CD4-positive, alpha-beta memory T cell (primary cell): ENCODE data around the gene BAG3. TPM values are rescaled to one million over a fixed set of nuclear protein-coding genes. Genes with fewer than 3 reads are reported as not detected.
A peak's percentile ranks its signal among the peaks of the same experiment; 100 is the strongest.

ENCODE experiments used
- CTCF ChIA-PET: fragments of 350-600 bp; sonication (Branson Sonifier 250); formaldehyde crosslinking; loops from one replicate; lab custom pipeline; 2021; ENCODE audit warnings: inconsistent platforms; ENCODE audit not compliant: partially characterized antibody; lab: Charles Lee
- POLR2A ChIA-PET: fragments of 350-600 bp; sonication (Branson Sonifier 250); formaldehyde crosslinking; loops from one replicate; lab custom pipeline; 2021; ENCODE audit not compliant: partially characterized antibody; lab: Charles Lee
- DNase-seq, 5 donors: peaks; one replicate each; pipeline versions ENCODE4 v3.0.0 to v3.0.0-alpha.2; 2020 to 2022; ENCODE audit warnings: mixed read lengths in 1 of 5
- H3K27ac ChIP-seq: one replicate; pipeline ENCODE4 v1.7.0; 2013; ENCODE audit warnings: low read depth, low read length
- H3K27me3 ChIP-seq: 2 replicates; pipeline ENCODE4 v1.7.0; 2013; ENCODE audit warnings: mild to moderate bottlenecking, low read length, moderate library complexity; ENCODE audit not compliant: insufficient read depth
- H3K36me3 ChIP-seq: 2 replicates; pipeline ENCODE4 v1.7.0; 2013; ENCODE audit warnings: mild to moderate bottlenecking, low read length, moderate library complexity; ENCODE audit not compliant: insufficient read depth
- H3K4me1 ChIP-seq: 2 replicates; pipeline ENCODE4 v1.7.0; 2013; ENCODE audit warnings: mild to moderate bottlenecking, low read length, moderate library complexity; ENCODE audit not compliant: insufficient read depth
- H3K4me3 ChIP-seq, 2 donors: one replicate each; pipeline ENCODE4 v1.7.0; 2013; ENCODE audit warnings: low read length in 2 of 2, mild to moderate bottlenecking in 1 of 2
- H3K9me3 ChIP-seq, 2 donors: one replicate each; pipeline ENCODE4 v1.7.0; 2013; ENCODE audit warnings: low read length in 2 of 2, control low read depth in 1 of 2; ENCODE audit not compliant: control insufficient read depth in 1 of 2
- H3K27ac Mint-ChIP-seq, 7 donors: one replicate each; pipeline ENCODE4 v1.8.0; 2020 to 2021; ENCODE audit warnings: mixed read lengths in 7 of 7, mild to moderate bottlenecking in 6 of 7, inconsistent platforms in 3 of 7, moderate library complexity in 3 of 7
- H3K27me3 Mint-ChIP-seq, 2 donors: one replicate each; pipeline ENCODE4 v1.8.0; 2020 to 2021; ENCODE audit warnings: mixed read lengths in 2 of 2
- H3K36me3 Mint-ChIP-seq, 2 donors: one replicate each; pipeline ENCODE4 v1.8.0; 2020 to 2021; ENCODE audit warnings: mixed read lengths in 2 of 2, inconsistent platforms in 1 of 2, mild to moderate bottlenecking in 1 of 2
- H3K4me1 Mint-ChIP-seq, 4 donors: one replicate each; pipeline ENCODE4 v1.8.0; 2020 to 2021; ENCODE audit warnings: mixed read lengths in 4 of 4, mild to moderate bottlenecking in 1 of 4
- H3K4me3 Mint-ChIP-seq, 8 donors: one replicate each; pipeline ENCODE4 v1.8.0; 2020 to 2021; ENCODE audit warnings: mixed read lengths in 8 of 8, mild to moderate bottlenecking in 7 of 8, moderate library complexity in 6 of 8, inconsistent platforms in 3 of 8
- H3K9me3 Mint-ChIP-seq, 8 donors: one replicate each; pipeline ENCODE4 v1.8.0; 2020 to 2021; ENCODE audit warnings: mixed read lengths in 8 of 8, mild to moderate bottlenecking in 5 of 8, inconsistent platforms in 3 of 8, moderate library complexity in 1 of 8
- intact Hi-C: fragments of 100-400 bp; cut with micrococcal nuclease; formaldehyde crosslinking; loops from one replicate; pipeline ENCODE4 v1.15.1; 2023
- polyA plus RNA-seq, 2 donors: library from polyadenylated mRNA; unstranded; fragments of 300-500 nt; fragmentation: Illumina TruSeq; gene quantifications; one replicate each; pipeline ENCODE4 v1.2.3, GENCODE V29; 2021
- total RNA-seq, 2 experiments: library from RNA; stranded (reverse); gene quantifications; one replicate each; pipeline ENCODE4 v1.2.3, GENCODE V29; 2021

Gene BAG3
- total and polyA plus RNA-seq, 4 experiments from 2014 or later, result 8.5 to 27.3 (median 21.2) TPM

DNA sequence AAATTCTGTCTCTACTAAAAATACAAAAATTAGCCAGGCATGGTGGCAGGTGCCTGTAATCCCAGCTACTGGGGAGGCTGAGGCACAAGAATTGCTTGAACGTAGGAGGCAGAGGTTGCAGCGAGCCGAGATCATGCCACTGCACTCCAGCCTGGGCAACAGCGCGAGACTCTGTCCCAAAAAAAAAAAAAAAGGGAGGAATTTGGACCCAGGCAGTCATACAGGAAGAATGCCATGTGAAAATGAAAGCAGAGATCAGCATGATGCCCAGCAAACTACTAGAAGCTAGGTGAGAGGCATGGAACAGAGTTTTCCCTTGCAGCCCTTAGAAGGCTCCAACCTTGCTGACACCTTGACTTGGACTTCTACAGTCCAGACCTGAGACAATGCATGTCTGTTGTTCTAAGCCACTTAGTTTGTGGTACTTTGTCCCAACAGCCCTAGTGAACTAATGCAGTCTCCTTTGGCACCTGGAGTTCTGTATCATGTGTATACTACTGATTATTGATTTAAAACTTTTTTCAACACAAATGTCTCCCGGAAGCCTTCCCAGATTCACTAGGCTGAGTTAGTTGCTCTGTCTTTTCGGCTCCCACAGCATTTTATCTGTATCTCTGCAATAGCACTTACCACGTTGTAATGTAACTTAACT, 10.2 kb upstream of the BAG3 start:
- DNase-seq, result no peak
- POLR2A ChIA-PET, result interaction anchor here (1.0 kb wide), 1 partner anchor 10 kb away, joined by 3 read pairs; no protein-coding TSS in a partner anchor
- intact Hi-C loops, result no loop called here
- H3K27ac ChIP-seq, result no peak overlapping the region
- Mint-ChIP-seq H3K4me1 (peaks cover 20 to 35% (median 26%) of the 10 kb centered on the region in 4 donors), H3K27ac (no peak overlapping the region), H3K9me3 (peaks cover 0 to 4% (median 0%) of the 10 kb centered on the region in 8 donors), H3K27me3 (peaks cover 0 to 1% of the 10 kb centered on the region in 2 donors), H3K4me3 (no peak overlapping the region), H3K36me3 (no peaks in the 10 kb centered on the region)
- H3K9me3 ChIP-seq, result no peaks in the 10 kb centered on the region
- H3K36me3 ChIP-seq, result no peaks in the 10 kb centered on the region
- CTCF ChIA-PET, result interaction anchor here (0.6 kb wide), 1 partner anchor 456 kb away, joined by 3 read pairs; no protein-coding TSS in a partner anchor
- no peak overlapping the region for H3K4me3 ChIP-seq
- peaks cover 29% of the 10 kb centered on the region for H3K4me1 ChIP-seq
- no peaks in the 10 kb centered on the region for H3K27me3 ChIP-seq

DNA sequence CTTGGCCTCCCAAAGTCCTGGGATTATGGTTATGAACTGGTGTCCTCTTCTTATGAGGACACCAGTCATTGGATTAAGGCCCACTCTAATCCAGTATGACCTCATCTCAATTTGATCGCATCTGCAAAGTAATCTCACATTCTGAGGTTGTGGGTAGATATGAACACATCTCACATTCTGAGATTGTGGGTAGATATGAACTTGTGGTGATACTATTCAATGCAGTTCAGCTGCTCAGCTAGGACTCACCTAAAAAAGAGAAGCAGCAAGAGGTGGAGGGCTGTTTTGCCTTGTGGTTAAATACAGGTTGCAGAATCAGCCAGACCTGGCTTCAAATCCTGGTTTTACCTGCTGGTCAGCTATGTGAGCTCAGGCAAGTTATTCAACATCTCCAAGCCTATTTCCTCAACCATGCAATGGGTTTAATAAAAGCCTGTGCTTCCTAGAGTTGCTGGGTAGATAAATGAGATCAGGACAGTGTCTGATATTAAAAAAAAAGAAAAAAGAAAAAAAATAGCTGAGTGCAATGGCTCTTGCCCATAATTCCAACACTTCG, 8.5 kb upstream of the BAG3 start:
- no peaks in the 10 kb centered on the region for H3K36me3 ChIP-seq
- intact Hi-C loops, result loop anchor here (1.0 kb wide), 1 partner anchor 9 kb away; the partner anchor contains the start of gene BAG3
- ChIA-PET POLR2A (interaction anchor here (0.6 to 1.8 kb wide), 5 partner anchors 8 to 83 kb away, joined by 3 to 12 read pairs (median 5); partner anchors contain the start of genes BAG3 and INPP5F), CTCF (interaction anchor here (1.0 to 1.7 kb wide), 7 partner anchors 10 to 83 kb away, joined by 3 to 6 read pairs (median 4); partner anchors contain the start of gene INPP5F)
- H3K9me3 ChIP-seq, result no peaks in the 10 kb centered on the region
- no peaks in the 10 kb centered on the region for H3K27me3 ChIP-seq
- peaks cover 0 to 1% of the 10 kb centered on the region in 2 donors for H3K27me3 Mint-ChIP-seq
- peak overlapping the region; percentile 71 to 91 (median 83) for H3K27ac Mint-ChIP-seq
- H3K4me1 ChIP-seq, result peaks cover 29% of the 10 kb centered on the region
- peak; percentile 63 to 76 (median 67) for DNase-seq
- H3K4me1 Mint-ChIP-seq, result peaks cover 20 to 35% (median 27%) of the 10 kb centered on the region in 4 donors
- H3K36me3 Mint-ChIP-seq, result no peaks in the 10 kb centered on the region
- H3K9me3 Mint-ChIP-seq, result peaks cover 0 to 8% (median 1%) of the 10 kb centered on the region in 8 donors
- no peak overlapping the region for H3K4me3 ChIP-seq
- H3K4me3 Mint-ChIP-seq, result peak overlapping the region in 7 of 8 donors; percentile 32 to 69 (median 55)
- no peak overlapping the region for H3K27ac ChIP-seq

- Histone ChIP-seq H3K4me3 (no peak overlapping the region), H3K36me3 (no peaks in the 10 kb centered on the region), H3K4me1 (peaks cover 29% of the 10 kb centered on the region), H3K27me3 (no peaks in the 10 kb centered on the region), H3K27ac (no peak overlapping the region), H3K9me3 (no peaks in the 10 kb centered on the region)
- CTCF ChIA-PET, result interaction anchor here (0.9 to 1.7 kb wide), 11 partner anchors 10 to 100 kb away, joined by 3 to 6 read pairs (median 3); partner anchors contain the start of gene INPP5F
- peak overlapping the region in 3 of 8 donors; percentile 20 to 69 (median 39) for H3K4me3 Mint-ChIP-seq
- POLR2A ChIA-PET, result interaction anchor here (0.6 to 1.8 kb wide), 5 partner anchors 8 to 101 kb away, joined by 3 to 12 read pairs (median 4); partner anchors contain the start of genes BAG3, INPP5F and RGS10
- peaks cover 0 to 1% of the 10 kb centered on the region in 2 donors for H3K27me3 Mint-ChIP-seq
- peak overlapping the region in 6 of 7 donors; percentile 24 to 87 (median 60) for H3K27ac Mint-ChIP-seq
- H3K36me3 Mint-ChIP-seq, result no peaks in the 10 kb centered on the region
- intact Hi-C loops, result no loop called here
- peaks cover 20 to 35% (median 27%) of the 10 kb centered on the region in 4 donors for H3K4me1 Mint-ChIP-seq
- no peak for DNase-seq
- H3K9me3 Mint-ChIP-seq, result peaks cover 0 to 8% (median 1%) of the 10 kb centered on the region in 8 donors
These were observed 7.6 kb upstream of the BAG3 start for GRCh38 chr10:119643306-119644204.

GRCh38 chr10:119644205-119644814, 6.9 kb upstream of the BAG3 start:
- intact Hi-C loops, result no loop called here
- peaks cover 0 to 8% (median 1%) of the 10 kb centered on the region in 8 donors for H3K9me3 Mint-ChIP-seq
- no peak for DNase-seq
- Histone ChIP-seq H3K36me3 (no peaks in the 10 kb centered on the region), H3K4me3 (no peak overlapping the region), H3K27ac (no peak overlapping the region), H3K9me3 (no peaks in the 10 kb centered on the region), H3K4me1 (peaks cover 29% of the 10 kb centered on the region), H3K27me3 (no peaks in the 10 kb centered on the region)
- H3K27ac Mint-ChIP-seq, result no peak overlapping the region
- H3K4me1 Mint-ChIP-seq, result peaks cover 20 to 35% (median 27%) of the 10 kb centered on the region in 4 donors
- ChIA-PET CTCF (interaction anchor here (0.9 to 1.7 kb wide), 7 partner anchors 10 to 101 kb away, joined by 3 to 6 read pairs (median 3); no protein-coding TSS in a partner anchor), POLR2A (interaction anchor here (1.0 kb wide), 1 partner anchor 102 kb away, joined by 3 read pairs; the partner anchor contains the start of gene RGS10)
- no peak overlapping the region for H3K4me3 Mint-ChIP-seq
- H3K36me3 Mint-ChIP-seq, result no peaks in the 10 kb centered on the region
- peaks cover 0 to 1% of the 10 kb centered on the region in 2 donors for H3K27me3 Mint-ChIP-seq

DNA sequence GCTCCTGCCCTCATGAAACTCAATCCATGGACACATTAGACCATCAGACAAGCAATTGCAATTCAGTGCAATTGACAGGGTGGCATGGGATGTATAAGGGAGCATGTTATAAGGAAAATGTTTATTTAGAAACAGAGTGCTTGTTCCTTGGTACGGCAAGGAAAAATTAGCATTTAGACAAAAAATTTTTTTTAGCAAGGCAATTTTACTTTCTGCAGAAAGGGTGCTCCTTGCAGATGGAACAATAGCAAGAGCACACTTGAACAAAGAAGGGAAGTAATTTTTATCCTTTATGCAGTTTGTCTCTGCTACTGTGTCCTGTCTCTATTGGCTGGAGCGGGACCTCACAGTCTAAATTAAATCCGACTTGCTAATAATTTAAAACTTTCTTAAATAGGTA, 6.2 kb upstream of the BAG3 start:
- no peaks in the 10 kb centered on the region for H3K36me3 Mint-ChIP-seq
- Histone ChIP-seq H3K36me3 (no peaks in the 10 kb centered on the region), H3K4me1 (peaks cover 30% of the 10 kb centered on the region), H3K27ac (no peak overlapping the region), H3K9me3 (no peaks in the 10 kb centered on the region), H3K4me3 (no peak overlapping the region), H3K27me3 (no peaks in the 10 kb centered on the region)
- POLR2A ChIA-PET, result no interaction called here
- no peak overlapping the region for H3K4me3 Mint-ChIP-seq
- CTCF ChIA-PET, result interaction anchor here (1.0 kb wide), 1 partner anchor 9 kb away, joined by 6 read pairs; no protein-coding TSS in a partner anchor
- peaks cover 0 to 8% (median 1%) of the 10 kb centered on the region in 8 donors for H3K9me3 Mint-ChIP-seq
- intact Hi-C loops, result no loop called here
- H3K27ac Mint-ChIP-seq, result no peak overlapping the region
- DNase-seq, result no peak
- H3K4me1 Mint-ChIP-seq, result peaks cover 21 to 35% (median 25%) of the 10 kb centered on the region in 4 donors
- H3K27me3 Mint-ChIP-seq, result peaks cover 0 to 1% of the 10 kb centered on the region in 2 donors

DNA sequence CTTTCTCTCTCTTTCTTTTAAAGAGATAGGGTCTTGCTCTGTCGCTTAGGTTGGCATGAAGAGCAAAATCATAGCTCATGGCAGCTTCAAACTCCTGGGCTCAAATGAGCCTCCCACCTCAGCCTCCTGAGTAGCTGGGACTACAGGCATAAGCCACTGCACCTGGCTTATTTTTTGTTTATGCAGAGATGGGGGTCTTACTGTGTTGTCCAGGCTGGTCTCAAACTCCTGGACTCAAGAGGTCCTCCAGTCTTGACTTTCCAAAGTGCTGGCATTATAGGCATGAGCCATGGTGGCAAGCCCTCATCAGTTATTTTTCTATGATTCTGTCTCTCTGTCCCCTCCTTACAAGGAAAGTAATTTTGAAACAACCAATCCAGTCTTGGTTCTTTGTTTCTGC, 1.1 kb upstream of the BAG3 start:
- Mint-ChIP-seq H3K9me3 (peaks cover 0 to 6% (median 0%) of the 10 kb centered on the region in 8 donors), H3K36me3 (peaks cover 0 to 13% of the 10 kb centered on the region in 2 donors), H3K27me3 (peaks cover 0 to 1% of the 10 kb centered on the region in 2 donors), H3K4me1 (peaks cover 27 to 37% (median 34%) of the 10 kb centered on the region in 4 donors), H3K4me3 (peak overlapping the region in 7 of 8 donors; percentile 94 to 100 (median 96)), H3K27ac (peak overlapping the region in 5 of 7 donors; percentile 94 to 99 (median 96))
- intact Hi-C loops, result loop anchor here (2.0 kb wide), 1 partner anchor 441 kb away; no protein-coding TSS in a partner anchor
- peaks cover 36% of the 10 kb centered on the region for H3K4me1 ChIP-seq
- no peak overlapping the region for H3K4me3 ChIP-seq
- no peaks in the 10 kb centered on the region for H3K9me3 ChIP-seq
- DNase-seq, result no peak
- no peak overlapping the region for H3K27ac ChIP-seq
- ChIA-PET CTCF (interaction anchor here (1.1 kb wide), 1 partner anchor 210 kb away, joined by 3 read pairs; no protein-coding TSS in a partner anchor), POLR2A (interaction anchor here (1.0 to 6.3 kb wide), 8 partner anchors 7 to 518 kb away, joined by 3 to 84 read pairs (median 9); partner anchors contain the start of genes INPP5F and RGS10)
- H3K27me3 ChIP-seq, result no peaks in the 10 kb centered on the region
- H3K36me3 ChIP-seq, result no peaks in the 10 kb centered on the region
